Mesangial cell (primary cell): Measurements from ENCODE around the gene ARG1. TPM values are rescaled to one million over a fixed set of nuclear protein-coding genes. Genes with fewer than 3 reads are reported as not detected.

ENCODE experiments used
- total RNA-seq: library from RNA; depleted of rRNA; stranded (reverse); fragments of >200 nt; gene quantifications from 2 replicates; pipeline ENCODE4 v1.2.3, GENCODE V29; 2015

Gene ARG1
- total RNA-seq: not detected in 2 replicates

DNA sequence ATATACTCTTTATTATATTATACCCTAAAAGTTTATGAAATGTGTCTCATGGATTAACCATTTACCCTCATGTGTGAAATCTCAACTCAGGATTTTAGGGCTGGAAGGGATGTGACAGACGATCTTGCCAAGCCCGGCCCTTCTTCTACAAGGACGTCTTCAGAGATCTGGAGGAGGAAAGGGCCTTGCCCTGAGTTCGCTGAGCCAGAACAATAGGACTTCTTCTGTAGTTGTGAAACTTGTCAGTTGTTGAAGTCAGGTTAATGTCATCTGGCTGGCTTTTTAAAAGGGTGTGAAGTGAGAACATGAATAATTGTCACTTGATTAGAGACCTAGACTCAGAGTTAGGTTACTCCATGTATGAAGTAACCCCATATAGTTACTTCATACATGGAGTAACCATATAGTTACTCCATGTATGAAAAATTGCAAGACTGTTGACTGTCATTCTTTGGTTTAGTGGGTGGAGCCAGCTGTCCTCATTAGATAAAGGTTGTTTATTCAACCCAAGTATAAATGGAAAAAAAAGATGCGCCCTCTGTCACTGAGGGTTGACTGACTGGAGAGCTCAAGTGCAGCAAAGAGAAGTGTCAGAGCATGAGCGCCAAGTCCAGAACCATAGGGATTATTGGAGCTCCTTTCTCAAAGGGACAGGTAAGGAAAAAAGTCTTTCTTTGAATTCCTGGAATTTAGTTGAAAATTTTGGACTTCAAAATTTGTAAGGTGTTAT lies at the start of gene ARG1:
Gene ARG1 (plus strand): TSS at position 541 of the 730 bp plus-strand sequence. CDS start 57 bp downstream, at position 598.

GRCh38 chr6:131627724-131628682 lies 55.0 kb downstream of the ARG1 start, which contains the start of gene MED23:
Gene MED23, minus strand, starts transcription at chr6:131628242. Its CDS starts 193 bp downstream, at chr6:131628049.

Other genes with a start within 250 kb of the ARG1 start
- gene MED23, start 55.0 kb downstream of the ARG1 start, total RNA-seq: 14.0 and 16.4 TPM in 2 replicates
- gene ENPP3, start 64.1 kb downstream of the ARG1 start, total RNA-seq: 0.13 TPM in 1 of 2 replicates, not detected in the other
- gene OR2A4, start 128.2 kb downstream of the ARG1 start, total RNA-seq: not detected in 2 replicates
- not detected in 2 replicates for gene CTAGE9, start 137.8 kb downstream of the ARG1 start, total RNA-seq
- 5.4 and 15.5 TPM in 2 replicates for gene ENPP1, start 234.8 kb downstream of the ARG1 start, total RNA-seq